Epidermal melanocyte (primary cell): Measurements from ENCODE around the gene ITM2C.

ENCODE experiments used
- DNase-seq: peaks from one replicate; pipeline ENCODE4 v3.0.0; 2011; ENCODE audit warnings: low spot score; ENCODE audit not compliant: insufficient read length

Gene ITM2C

DNA sequence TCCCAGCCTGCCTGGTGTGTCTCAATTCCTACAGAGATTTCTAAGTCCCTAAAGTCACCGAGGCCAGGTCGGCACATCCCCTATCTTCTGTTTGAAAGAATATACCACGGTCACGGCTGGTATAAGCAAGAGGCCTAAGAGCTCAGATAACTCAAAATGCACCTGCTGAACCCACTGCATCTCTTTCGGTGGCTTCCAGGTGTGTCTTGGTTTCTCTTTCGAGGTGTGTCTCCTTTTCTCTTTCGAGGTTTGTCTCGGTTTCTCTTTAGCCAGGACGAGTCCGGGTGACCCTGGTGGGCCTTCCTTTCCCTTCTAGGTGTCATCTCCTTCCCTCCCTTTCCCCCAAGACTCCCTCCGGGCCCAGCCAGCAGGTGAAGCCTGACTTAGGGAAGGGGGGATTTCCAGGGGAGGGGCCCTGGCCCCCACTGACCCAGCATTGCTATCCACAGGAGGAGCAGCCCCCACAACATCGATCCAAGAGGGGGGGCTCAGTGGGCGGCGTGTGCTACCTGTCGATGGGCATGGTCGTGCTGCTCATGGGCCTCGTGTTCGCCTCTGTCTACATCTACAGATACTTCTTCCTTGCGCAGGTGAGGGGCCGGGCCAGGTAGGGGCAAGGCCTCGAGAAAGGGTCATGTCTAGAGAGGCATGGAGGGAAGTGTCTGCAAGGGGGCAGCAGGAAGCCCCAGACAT lies 8.4 kb downstream of the ITM2C start:
- no peak for DNase-seq

GRCh38 chr2:230873661-230874401 lies 9.1 kb downstream of the ITM2C start:
- no peak for DNase-seq

DNA sequence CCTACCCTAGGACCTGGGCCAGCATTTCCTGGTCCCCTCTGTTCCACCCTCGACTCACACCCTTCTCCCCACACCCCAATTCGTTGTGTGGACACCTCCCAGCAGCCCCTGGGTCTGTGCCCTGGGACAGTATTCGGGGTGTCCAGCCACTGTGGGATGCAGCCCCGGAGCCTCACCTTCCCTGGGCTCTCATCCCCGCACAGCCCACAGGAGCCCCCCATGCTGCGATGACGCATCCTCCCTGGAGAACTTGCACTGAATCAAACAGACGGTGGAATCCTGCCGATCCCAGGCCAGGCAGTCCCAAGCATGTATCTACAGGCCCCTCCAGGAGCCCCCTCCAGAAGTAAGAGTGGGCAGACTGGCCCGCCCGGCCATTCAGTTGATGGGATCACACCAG lies 9.7 kb downstream of the ITM2C start:
- DNase-seq: no peak

DNA sequence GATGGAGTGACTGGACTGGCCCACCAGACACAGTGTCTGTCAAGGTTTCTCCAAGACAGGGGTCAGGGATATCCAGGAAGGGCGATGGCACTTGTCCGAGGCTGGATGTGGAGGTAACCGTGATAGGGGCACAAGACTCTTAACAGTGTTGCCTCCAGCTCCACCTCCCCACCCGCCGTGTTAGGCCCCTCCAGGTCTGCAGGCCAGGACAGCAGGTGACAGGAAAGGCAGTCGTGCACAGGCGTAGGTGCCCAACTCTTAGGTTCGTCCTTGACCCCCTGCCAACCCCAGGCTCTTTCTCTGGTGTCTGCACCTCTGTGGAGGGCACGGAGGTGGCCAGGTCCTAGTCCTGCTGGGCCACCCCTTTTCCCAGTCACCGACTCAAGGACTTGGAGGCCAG lies 10.1 kb downstream of the ITM2C start:
- DNase-seq: no peak

GRCh38 chr2:230875347-230876315 lies 10.9 kb downstream of the ITM2C start:
- no peak for DNase-seq

DNA sequence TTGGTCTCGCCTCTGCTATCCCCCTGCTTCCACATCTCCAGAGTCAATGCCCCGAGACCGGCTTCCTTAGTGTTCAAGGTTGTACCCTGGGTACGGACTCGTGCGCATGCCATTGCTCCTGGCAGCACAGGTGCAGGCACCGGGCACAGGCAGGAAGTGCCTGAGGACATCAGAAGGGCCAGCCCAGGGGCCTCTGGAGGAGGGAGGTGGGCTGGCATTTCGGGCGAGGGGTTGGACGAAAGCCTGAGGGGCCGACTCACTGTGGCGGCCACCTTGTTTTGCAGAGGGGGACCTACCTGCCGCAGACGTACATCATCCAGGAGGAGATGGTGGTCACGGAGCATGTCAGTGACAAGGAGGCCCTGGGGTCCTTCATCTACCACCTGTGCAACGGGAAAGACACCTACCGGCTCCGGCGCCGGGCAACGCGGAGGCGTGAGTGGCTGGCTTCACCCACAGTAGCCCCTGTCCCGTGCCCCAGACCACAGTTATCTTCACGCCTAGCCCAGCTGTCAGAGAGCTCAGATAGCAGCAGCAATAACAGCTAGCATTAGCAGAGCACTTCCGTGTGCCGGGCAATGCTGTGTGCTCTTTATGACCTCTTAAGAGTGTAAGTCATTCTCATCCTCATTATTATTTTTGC lies 12.5 kb downstream of the ITM2C start:
- no peak for DNase-seq

- DNase-seq: no peak
Observed at GRCh38 chr2:230877759-230878598, 13.2 kb downstream of the ITM2C start.

DNA sequence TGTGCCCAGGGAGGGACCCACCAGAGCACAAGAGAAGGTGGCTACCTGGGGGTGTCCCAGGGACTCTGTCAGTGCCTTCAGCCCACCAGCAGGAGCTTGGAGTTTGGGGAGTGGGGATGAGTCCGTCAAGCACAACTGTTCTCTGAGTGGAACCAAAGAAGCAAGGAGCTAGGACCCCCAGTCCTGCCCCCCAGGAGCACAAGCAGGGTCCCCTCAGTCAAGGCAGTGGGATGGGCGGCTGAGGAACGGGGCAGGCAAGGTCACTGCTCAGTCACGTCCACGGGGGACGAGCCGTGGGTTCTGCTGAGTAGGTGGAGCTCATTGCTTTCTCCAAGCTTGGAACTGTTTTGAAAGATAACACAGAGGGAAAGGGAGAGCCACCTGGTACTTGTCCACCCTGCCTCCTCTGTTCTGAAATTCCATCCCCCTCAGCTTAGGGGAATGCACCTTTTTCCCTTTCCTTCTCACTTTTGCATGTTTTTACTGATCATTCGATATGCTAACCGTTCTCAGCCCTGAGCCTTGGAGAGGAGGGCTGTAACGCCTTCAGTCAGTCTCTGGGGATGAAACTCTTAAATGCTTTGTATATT lies 14.0 kb downstream of the ITM2C start:
- DNase-seq: no peak

GRCh38 chr2:230879271-230879882 lies 14.6 kb downstream of the ITM2C start:
- DNase-seq: no peak

DNA sequence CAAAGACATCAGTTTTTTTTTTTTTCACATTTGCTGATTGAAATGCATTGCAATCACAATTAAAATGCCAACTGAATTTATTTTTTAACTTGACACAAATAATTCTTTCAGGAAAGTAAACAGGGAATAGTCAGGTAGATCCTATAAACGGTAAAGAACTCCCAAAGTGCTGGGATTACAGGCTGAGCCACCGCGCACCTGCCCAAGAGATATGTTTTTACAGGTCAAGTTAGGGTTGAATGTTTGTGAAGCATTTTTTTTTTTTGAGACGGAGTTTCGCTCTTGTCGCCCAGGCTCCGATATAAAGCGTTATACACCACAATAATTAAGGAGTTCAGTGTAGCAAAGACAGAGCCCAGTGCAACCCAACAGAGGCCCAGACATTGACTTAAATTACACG lies 15.1 kb downstream of the ITM2C start:
- DNase-seq: no peak

DNA sequence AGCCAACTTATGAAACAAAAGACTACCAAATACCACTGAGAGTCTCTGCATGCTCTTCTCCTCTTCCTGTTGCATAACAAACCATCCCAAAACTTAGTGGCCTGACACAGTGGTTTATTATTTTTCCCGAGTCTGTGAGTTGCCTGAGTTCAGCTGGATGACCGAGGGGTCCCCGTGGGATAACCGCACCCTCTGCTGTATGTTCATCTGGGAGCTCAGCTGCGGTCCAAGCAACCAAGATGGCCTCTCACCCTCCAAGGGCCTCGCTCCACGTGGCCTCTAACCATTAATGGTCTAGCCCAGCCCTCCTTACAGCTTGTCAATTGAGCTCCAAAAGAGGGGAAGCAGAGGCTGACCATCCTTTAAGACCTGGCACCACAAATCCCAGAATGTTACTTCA lies 17.1 kb downstream of the ITM2C start:
- DNase-seq: no peak

DNA sequence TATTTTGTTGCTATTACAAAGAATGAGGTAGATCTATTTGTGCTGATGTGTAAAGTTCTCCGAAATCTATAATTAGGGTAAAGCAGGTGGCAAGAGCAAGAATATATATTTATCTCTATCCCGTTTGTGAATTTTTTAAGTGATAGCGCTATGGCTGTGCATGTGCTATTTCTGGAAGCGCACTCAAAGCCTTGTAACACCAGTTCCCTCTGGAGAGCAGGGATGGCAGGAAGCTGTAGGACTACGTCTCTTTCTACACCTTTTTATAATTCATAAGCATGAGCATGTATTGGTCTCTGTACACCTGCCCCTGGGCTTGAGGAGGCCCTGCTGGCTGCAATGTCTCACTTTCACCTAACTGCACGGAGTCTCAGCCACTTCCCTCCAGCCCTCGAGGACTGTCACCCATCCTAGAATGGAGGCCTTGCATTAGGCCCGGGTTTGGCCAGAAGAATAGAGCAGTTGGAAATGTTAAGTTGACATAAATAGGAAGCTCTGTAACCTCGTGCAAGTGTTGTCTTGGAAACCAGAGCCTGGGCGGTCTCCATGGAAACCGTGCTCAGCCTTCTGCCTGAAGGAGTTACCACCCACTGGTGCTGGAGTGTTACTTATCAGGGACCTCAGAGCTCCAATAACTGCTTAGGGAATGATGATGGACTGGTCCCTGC lies 20.9 kb downstream of the ITM2C start:
- DNase-seq: peak; percentile 88

DNA sequence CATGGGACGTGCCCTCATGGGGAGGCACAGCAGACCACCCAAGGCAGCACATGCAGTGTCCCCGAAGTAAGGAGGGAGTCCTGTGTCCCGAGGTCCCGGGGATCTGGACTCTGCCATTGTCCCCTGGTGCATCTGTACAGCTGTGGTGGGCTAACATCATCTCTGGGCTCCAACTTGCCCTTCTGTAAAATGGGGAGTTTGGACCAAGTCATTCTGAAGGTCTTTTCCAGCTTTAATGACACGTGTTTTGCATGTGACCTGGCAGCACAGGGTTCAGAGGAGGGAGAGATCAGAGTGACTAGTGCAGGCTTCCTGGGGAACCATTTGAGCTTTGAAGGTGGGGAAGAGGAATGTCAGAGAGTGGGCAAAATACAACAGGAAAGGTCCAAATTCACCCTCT lies 21.5 kb downstream of the ITM2C start:
- no peak for DNase-seq

DNA sequence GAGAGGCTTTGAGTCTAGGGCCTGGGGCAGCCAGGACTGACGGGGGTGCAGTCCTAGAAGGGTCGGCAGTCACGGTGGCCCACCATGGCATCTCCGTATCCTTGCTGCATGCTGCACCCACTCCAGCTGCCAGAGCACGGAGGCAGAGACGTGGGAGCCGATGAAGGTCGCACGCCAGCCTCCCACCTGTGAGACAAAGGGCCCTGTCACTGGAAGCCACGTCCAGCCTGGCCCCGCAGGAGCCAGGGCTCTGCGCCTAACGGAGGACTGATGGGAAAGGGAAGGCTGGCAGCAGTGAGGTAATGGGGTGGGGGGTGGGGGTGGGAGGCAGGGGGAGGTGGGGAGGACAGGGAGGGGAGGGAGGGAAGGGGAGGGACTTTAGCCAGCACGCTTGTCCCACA lies 21.9 kb downstream of the ITM2C start:
- DNase-seq: no peak

- no peak for DNase-seq
Observed at GRCh38 chr2:230887342-230887741, 22.6 kb downstream of the ITM2C start.

DNA sequence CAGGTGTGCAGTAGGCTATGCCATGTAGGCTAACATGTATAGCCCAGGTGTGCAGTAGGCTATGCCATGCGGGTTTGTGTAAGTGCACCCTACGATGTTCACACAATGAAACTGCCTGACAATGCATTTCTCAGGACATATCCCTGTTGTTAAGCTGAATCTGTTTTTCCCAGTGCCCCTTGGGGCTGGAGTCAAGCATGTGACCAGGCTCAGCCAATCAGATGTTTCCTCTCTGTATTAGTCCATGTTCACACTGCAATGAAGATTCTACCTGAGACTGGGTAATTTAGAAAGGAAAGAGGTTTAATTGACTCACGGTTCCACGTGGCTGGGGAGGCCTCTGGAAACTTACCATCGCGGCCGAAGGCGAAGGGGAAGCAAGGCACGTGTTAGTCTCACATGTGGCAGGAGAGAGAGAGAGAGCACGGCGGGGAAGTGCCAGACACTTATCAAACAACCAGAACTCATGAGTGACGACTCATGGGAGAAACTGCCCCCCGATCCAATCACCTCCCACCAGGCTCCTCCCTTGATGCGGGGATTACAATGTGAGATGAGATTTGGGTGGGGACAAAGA lies 24.2 kb downstream of the ITM2C start:
- no peak for DNase-seq

- DNase-seq: no peak
Observed at GRCh38 chr2:230889911-230890601, 25.3 kb downstream of the ITM2C start.

- DNase-seq: no peak
Observed at GRCh38 chr2:230890646-230891045, 25.9 kb downstream of the ITM2C start.
